OCI-LY3 (cell line): ENCODE results near the gene MAP2.

Experiments
- CTCF ChIP-seq: fragments of 200-600, 300-600 bp; sonication (generic); IDR thresholded peaks from 2 replicates; pipeline ENCODE4 v1.5.1; 2014; ENCODE audit warnings: antibody characterized with exemption, low read length, low read depth
- EZH2phosphoT487 ChIP-seq: fragments of 200-600 bp; shearing (Covaris generic); IDR thresholded peaks from 2 replicates; pipeline ENCODE4 v1.6.1; 2018; ENCODE audit warnings: antibody characterized with exemption, mixed run types, low read depth

- TF ChIP-seq CTCF (no peak), EZH2phosphoT487 (no peak)
These were observed 295.2 kb downstream of the MAP2 start for GRCh38 chr2:209719034-209719433.
